SU-DHL-6 (cell line): Measurements from ENCODE around the gene SFXN1.

Source experiments
- H2AFZ ChIP-seq: fragments of 200-600 bp; sonication (generic); 2 replicates; pipeline ENCODE4 v1.6.1; 2014; ENCODE audit warnings: low read depth, mild to moderate bottlenecking, moderate library complexity, mixed read lengths, antibody characterized with exemption, low read length; ENCODE audit not compliant: severe bottlenecking
- H3F3A ChIP-seq: fragments of 200-600 bp; shearing (Covaris generic); 2 replicates; pipeline ENCODE4 v1.6.0; 2016; ENCODE audit warnings: antibody characterized with exemption, mild to moderate bottlenecking; ENCODE audit not compliant: insufficient read depth
- H3K27ac ChIP-seq: fragments of 200-600 bp; sonication (generic); 2 replicates; pipeline ENCODE4 v1.5.1; 2016; ENCODE audit warnings: low read depth, mild to moderate bottlenecking, low read length, moderate library complexity, mixed read lengths
- H3K27me3 ChIP-seq: fragments of 200-600 bp; sonication (generic), shearing (Covaris generic); 2 replicates; pipeline ENCODE4 v1.6.0; 2014; ENCODE audit warnings: mild to moderate bottlenecking, low read length
- H3K36me3 ChIP-seq: fragments of 200-600 bp; sonication (generic); 2 replicates; pipeline ENCODE4 v1.6.1; 2014; ENCODE audit warnings: mild to moderate bottlenecking, low read length, mixed read lengths
- H3K4me2 ChIP-seq: fragments of 300-600, 200-600 bp; shearing (Covaris generic), sonication (generic); 2 replicates; pipeline ENCODE4 v1.6.0; 2014; ENCODE audit warnings: low read length, low read depth, mild to moderate bottlenecking; ENCODE audit not compliant: poor library complexity, severe bottlenecking
- H3K4me3 ChIP-seq: fragments of 200-600 bp; sonication (generic); 2 replicates; pipeline ENCODE4 v1.5.1; 2014; ENCODE audit warnings: antibody characterized with exemption, low read length, mild to moderate bottlenecking, mixed read lengths; ENCODE audit not compliant: insufficient read depth, poor library complexity, severe bottlenecking
- H3K79me2 ChIP-seq: fragments of 200-600 bp; sonication (generic); 2 replicates; pipeline ENCODE4 v1.6.1; 2014; ENCODE audit warnings: mild to moderate bottlenecking, low read length, moderate library complexity; ENCODE audit not compliant: insufficient read depth
- H3K9ac ChIP-seq: fragments of 200-600 bp; sonication (generic); 2 replicates; pipeline ENCODE4 v1.7.0; 2014; ENCODE audit warnings: mild to moderate bottlenecking, low read length
- H3K9me2 ChIP-seq: fragments of 200-600 bp; sonication (generic); replicated peaks from 2 replicates; pipeline ENCODE4 v1.6.1; 2014; ENCODE audit warnings: low read length; ENCODE audit not compliant: insufficient read depth
- H3K9me3 ChIP-seq: fragments of 200-600 bp; sonication (generic); 2 replicates; pipeline ENCODE4 v1.6.1; 2014; ENCODE audit warnings: low read length, mixed read lengths; ENCODE audit not compliant: insufficient read depth
- H4K20me1 ChIP-seq: fragments of 200-600 bp; sonication (generic); 2 replicates; pipeline ENCODE4 v1.6.1; 2014; ENCODE audit warnings: low read depth, mild to moderate bottlenecking, antibody characterized with exemption, low read length, moderate library complexity, mixed read lengths
- EZH2phosphoT487 ChIP-seq: fragments of 200-600 bp; sonication (generic), shearing (Covaris generic); conservative IDR thresholded peaks from 2 replicates; pipeline ENCODE4 v1.6.1; 2018; ENCODE audit warnings: mild to moderate bottlenecking, antibody characterized with exemption, low read length, moderate library complexity, mixed read lengths
- TF ChIP-seq, protein P1 (sequence below): fragments of 200-600 bp; sonication (generic); IDR thresholded peaks from one replicate; pipeline ENCODE4 v1.5.1; 2017; ENCODE audit warnings: antibody characterized with exemption, mild to moderate bottlenecking, low read length, moderate library complexity; ENCODE audit not compliant: insufficient read depth, poor library complexity, severe bottlenecking

The SFXN1 gene

DNA sequence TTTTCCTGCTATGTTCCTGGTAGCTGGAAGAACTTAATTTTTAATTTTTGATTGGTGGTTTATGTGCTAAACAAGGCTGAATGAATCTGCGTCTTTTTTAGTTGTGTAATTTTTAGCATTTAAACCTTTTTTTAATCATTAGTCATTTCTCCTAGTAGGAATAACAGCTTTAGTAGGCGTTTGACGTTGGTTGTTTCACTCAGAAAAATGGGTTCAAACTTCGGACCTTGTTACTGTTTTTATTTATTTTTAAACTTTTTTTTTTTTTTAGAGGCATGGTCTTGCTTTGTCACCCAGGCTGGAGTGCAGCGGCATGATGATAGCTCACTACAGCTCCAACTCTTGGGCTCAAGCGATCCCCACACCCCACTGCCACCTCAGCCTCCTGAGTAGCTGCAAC lies 12.9 kb downstream of the SFXN1 start:
- no peak overlapping the region for H2AFZ ChIP-seq
- TF ChIP-seq, protein P1, sequence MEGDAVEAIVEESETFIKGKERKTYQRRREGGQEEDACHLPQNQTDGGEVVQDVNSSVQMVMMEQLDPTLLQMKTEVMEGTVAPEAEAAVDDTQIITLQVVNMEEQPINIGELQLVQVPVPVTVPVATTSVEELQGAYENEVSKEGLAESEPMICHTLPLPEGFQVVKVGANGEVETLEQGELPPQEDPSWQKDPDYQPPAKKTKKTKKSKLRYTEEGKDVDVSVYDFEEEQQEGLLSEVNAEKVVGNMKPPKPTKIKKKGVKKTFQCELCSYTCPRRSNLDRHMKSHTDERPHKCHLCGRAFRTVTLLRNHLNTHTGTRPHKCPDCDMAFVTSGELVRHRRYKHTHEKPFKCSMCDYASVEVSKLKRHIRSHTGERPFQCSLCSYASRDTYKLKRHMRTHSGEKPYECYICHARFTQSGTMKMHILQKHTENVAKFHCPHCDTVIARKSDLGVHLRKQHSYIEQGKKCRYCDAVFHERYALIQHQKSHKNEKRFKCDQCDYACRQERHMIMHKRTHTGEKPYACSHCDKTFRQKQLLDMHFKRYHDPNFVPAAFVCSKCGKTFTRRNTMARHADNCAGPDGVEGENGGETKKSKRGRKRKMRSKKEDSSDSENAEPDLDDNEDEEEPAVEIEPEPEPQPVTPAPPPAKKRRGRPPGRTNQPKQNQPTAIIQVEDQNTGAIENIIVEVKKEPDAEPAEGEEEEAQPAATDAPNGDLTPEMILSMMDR: no peak
- TF ChIP-seq EZH2phosphoT487: no peak
- H3K36me3 ChIP-seq: peaks cover 31% of the 10 kb centered on the region; the same call in 1 of the 2 replicates
- H3K27me3 ChIP-seq: no peaks in the 10 kb centered on the region
- H3K9me3 ChIP-seq: no peaks in the 10 kb centered on the region
- H3K9ac ChIP-seq: no peak overlapping the region
- H4K20me1 ChIP-seq: peaks cover 45% of the 10 kb centered on the region
- no peaks in the 10 kb centered on the region for H3K9me2 ChIP-seq
- peaks cover 84% of the 10 kb centered on the region for H3K79me2 ChIP-seq
- H3F3A ChIP-seq: 0 out of 2 replicates have a peak, but pooled peaks cover 2% of the 10 kb centered on the region
- H3K27ac ChIP-seq: no peak overlapping the region
- H3K4me3 ChIP-seq: no peak overlapping the region
- no peak overlapping the region for H3K4me2 ChIP-seq

GRCh38 chr5:175493260-175493659 lies 14.9 kb downstream of the SFXN1 start:
- Histone ChIP-seq H3F3A (0 out of 2 replicates have a peak, but pooled peaks cover 2% of the 10 kb centered on the region), H4K20me1 (peaks cover 39% of the 10 kb centered on the region), H3K79me2 (peaks cover 72% of the 10 kb centered on the region), H3K9ac (no peak overlapping the region), H3K36me3 (peaks cover 45% of the 10 kb centered on the region; the same call in 1 of the 2 replicates), H2AFZ (no peak overlapping the region), H3K4me2 (no peak overlapping the region), H3K27ac (no peak overlapping the region), H3K9me3 (no peaks in the 10 kb centered on the region), H3K9me2 (no peaks in the 10 kb centered on the region), H3K4me3 (no peak overlapping the region), H3K27me3 (no peaks in the 10 kb centered on the region)
- TF ChIP-seq, protein P1: no peak
- no peak for TF ChIP-seq EZH2phosphoT487

- peaks cover 38% of the 10 kb centered on the region for H4K20me1 ChIP-seq
- no peak overlapping the region for H3K9ac ChIP-seq
- no peaks in the 10 kb centered on the region for H3K9me2 ChIP-seq
- H3K36me3 ChIP-seq: peaks cover 47% of the 10 kb centered on the region; the same call in 1 of the 2 replicates
- 0 out of 2 replicates have a peak, but pooled peaks cover 2% of the 10 kb centered on the region for H3F3A ChIP-seq
- no peaks in the 10 kb centered on the region for H3K9me3 ChIP-seq
- no peak overlapping the region for H3K4me3 ChIP-seq
- TF ChIP-seq EZH2phosphoT487: no peak
- TF ChIP-seq, protein P1: no peak
- H3K27me3 ChIP-seq: no peaks in the 10 kb centered on the region
- no peak overlapping the region for H3K27ac ChIP-seq
- H3K79me2 ChIP-seq: peaks cover 70% of the 10 kb centered on the region
- H2AFZ ChIP-seq: no peak overlapping the region
- no peak overlapping the region for H3K4me2 ChIP-seq
These were observed 15.4 kb downstream of the SFXN1 start for GRCh38 chr5:175493726-175494125.
